Right cardiac atrium (tissue), 5 donors: ENCODE data around the gene DOK5. TPM values are rescaled to one million over a fixed set of nuclear protein-coding genes. Genes with fewer than 3 reads are reported as not detected.
"Not testable (repeated sequence)": the region's sequence is repeated elsewhere in the genome, so short reads cannot be mapped to it uniquely, and the experiment has no call there.

Source experiments
- ATAC-seq, 2 donors: fragments of 200-7000 bp; cut with Tn5 transposase; one replicate each; pipeline versions ENCODE4 v1.8.0 to v1.9.1; 2020; ENCODE audit warnings: moderate library complexity in 2 of 2, mild to moderate bottlenecking in 1 of 2
- DNase-seq, 3 donors: peaks; one replicate each; pipeline ENCODE4 v3.0.0-alpha.2; 2020
- H3K27ac ChIP-seq: one replicate; pipeline ENCODE4 v1.5.1; 2013; ENCODE audit warnings: mild to moderate bottlenecking, low read length, control low read depth, moderate library complexity
- H3K27me3 ChIP-seq: one replicate; pipeline ENCODE4 v1.6.1; 2013; ENCODE audit not compliant: control insufficient read depth, insufficient read depth
- H3K4me1 ChIP-seq: one replicate; pipeline ENCODE4 v1.6.1; 2013; ENCODE audit warnings: low read length; ENCODE audit not compliant: control insufficient read depth, insufficient read depth
- H3K4me3 ChIP-seq: one replicate; pipeline ENCODE4 v1.5.1; 2013; ENCODE audit warnings: low read length, control low read depth
- H3K9me3 ChIP-seq: one replicate; pipeline ENCODE4 v1.6.1; 2013; ENCODE audit warnings: low read length; ENCODE audit not compliant: control insufficient read depth
- WGBS: extraction: QIAGEN DNeasy Blood & Tissue Kit; methylation state at CpG from one replicate; pipeline ENCODE4 v1.1.7; 2013; 5-methylcytosine and 5-hydroxymethylcytosine counted together
- intact Hi-C, 4 donors: fragments of 100-400 bp; cut with DNase I; formaldehyde crosslinking; loops; one replicate each; pipeline versions ENCODE4 v1.11.0 to v1.14.0; 2022 to 2023
- long read RNA-seq, 4 donors: library from polyadenylated mRNA; unstranded; transcript quantifications; one replicate each; pipeline ENCODE4 v2.0.0, GENCODE V29; 2020 to 2021
- polyA plus RNA-seq: library from polyadenylated mRNA; stranded (reverse); fragments of 200-250 nt; gene quantifications from one replicate; pipeline ENCODE4 v1.2.3, GENCODE V29; 2013
- total RNA-seq, 4 donors: library from RNA; stranded (reverse); fragmentation: NEBNext Ultra II Directional; extraction: Animal tissue kit (Norgen Biotek cat#: 25700); gene quantifications; one replicate each; pipeline ENCODE4 v1.2.1, GENCODE V29; 2021
- donor health status: healthy with polysubstance abuse.
- donor health status: DM: no; HTN: yes; CAD: no.
- donor health status: DM: no; HTN: no; CAD: no.
- donor health status: DM: no; HTN: yes; CAD: no; lungs with severe emphysema.
- donor health status: DM: yes; HTN: yes; CAD: no.

DOK5 gene
- 10 to 100 TPM; 10.6 to 20.2 (median 16.6) TPM for total RNA-seq
- 12.9 TPM for polyA plus RNA-seq
- long read RNA-seq, donor 1, transcript DOK5-201 (8 exons, 1,963 nt): major isoform, 31 of 35 reads
- long read RNA-seq, donor 1, partial matches to known transcripts: 3 of 35 reads
- long read RNA-seq, donor 1, other reads (novel, unspliced or antisense): 1 of 35 reads
- long read RNA-seq, donor 2, transcript DOK5-201 (8 exons, 1,963 nt): major isoform, 29 of 31 reads
- long read RNA-seq, donor 2, partial matches to known transcripts: 1 of 31 reads
- long read RNA-seq, donor 2, other reads (novel, unspliced or antisense): 0 of 31 reads
- long read RNA-seq, donor 3, transcript DOK5-201 (8 exons, 1,963 nt): major isoform, 91 of 109 reads
- long read RNA-seq, donor 3, partial matches to known transcripts: 5 of 109 reads
- long read RNA-seq, donor 3, other reads (novel, unspliced or antisense): 13 of 109 reads
- long read RNA-seq, donor 4, transcript DOK5-201 (8 exons, 1,963 nt): major isoform, 34 of 39 reads
- long read RNA-seq, donor 4, partial matches to known transcripts: 2 of 39 reads
- long read RNA-seq, donor 4, other reads (novel, unspliced or antisense): 3 of 39 reads

DNA sequence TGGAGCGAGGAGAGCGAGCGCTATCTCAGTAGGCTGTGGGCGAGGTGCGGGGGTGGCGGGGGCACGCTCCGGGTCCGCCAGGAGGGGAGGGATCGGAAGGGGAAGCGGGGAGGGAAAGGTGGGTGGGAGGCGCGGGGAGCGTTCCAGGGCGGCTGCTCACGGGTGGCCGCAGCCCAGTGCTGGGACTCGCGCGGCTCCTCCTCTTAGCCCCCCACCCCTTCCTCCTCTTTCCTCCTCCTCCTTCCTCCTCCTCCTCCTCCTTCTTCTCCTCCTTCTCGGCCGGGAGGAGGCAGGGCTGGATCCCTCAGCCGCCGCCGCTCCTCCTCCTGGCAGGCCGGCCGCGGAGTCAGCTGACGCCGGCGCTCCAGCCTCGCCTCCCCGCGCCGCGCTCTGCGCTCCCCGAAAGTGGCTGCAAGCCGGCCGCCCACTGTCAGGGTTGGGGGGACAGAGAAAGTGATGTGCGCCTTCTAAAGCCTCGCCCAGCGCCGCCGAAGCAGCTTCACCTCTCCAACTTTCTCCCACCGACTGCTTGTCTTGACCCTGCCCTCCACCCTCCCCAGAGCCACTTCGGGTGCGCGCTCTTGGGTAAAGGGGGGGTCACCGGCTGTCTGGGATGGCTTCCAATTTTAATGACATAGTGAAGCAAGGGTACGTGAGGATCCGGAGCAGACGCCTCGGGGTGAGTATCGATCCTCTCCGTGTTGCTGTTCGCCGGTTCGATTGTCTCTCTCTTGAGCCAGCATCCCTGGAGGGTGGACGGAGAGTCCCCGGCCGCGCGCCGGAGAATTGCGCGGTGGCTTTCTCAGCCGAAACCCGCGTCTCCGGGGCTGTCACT, at the start of gene DOK5:
DOK5 (plus strand) TSS at position 260 of the 835 bp plus-strand sequence; CDS start at position 614, 354 bp downstream.
- peak; percentile 75 to 89 (median 86) for DNase-seq
- H3K9me3 ChIP-seq: no peaks in the 10 kb centered on the region
- WGBS: under 1% methylated on average over 71 of the region's 71 CpGs
- ATAC-seq: peak; percentile 95
- peak within 1 kb of the TSS; percentile 77 for H3K4me3 ChIP-seq
- no peaks in the 10 kb centered on the region for H3K27me3 ChIP-seq
- H3K4me1 ChIP-seq: no peaks in the 10 kb centered on the region
- H3K27ac ChIP-seq: no peak within 1 kb of the TSS
- intact Hi-C loops: loop anchor here in 1 of 4 donors (10.0 kb wide), 1 partner anchor 149 kb away; no protein-coding TSS in a partner anchor

GRCh38 chr20:54429364-54429763, 46.0 kb upstream of the DOK5 start:
- Histone ChIP-seq H3K9me3 (no peaks in the 10 kb centered on the region), H3K27ac (no peak overlapping the region), H3K4me1 (no peaks in the 10 kb centered on the region), H3K27me3 (no peaks in the 10 kb centered on the region), H3K4me3 (no peak overlapping the region)
- ATAC-seq (no peak), DNase-seq (no peak)
- intact Hi-C loops: no loop called here
- 80% methylated on average over 7 of the region's 7 CpGs for WGBS

DNA sequence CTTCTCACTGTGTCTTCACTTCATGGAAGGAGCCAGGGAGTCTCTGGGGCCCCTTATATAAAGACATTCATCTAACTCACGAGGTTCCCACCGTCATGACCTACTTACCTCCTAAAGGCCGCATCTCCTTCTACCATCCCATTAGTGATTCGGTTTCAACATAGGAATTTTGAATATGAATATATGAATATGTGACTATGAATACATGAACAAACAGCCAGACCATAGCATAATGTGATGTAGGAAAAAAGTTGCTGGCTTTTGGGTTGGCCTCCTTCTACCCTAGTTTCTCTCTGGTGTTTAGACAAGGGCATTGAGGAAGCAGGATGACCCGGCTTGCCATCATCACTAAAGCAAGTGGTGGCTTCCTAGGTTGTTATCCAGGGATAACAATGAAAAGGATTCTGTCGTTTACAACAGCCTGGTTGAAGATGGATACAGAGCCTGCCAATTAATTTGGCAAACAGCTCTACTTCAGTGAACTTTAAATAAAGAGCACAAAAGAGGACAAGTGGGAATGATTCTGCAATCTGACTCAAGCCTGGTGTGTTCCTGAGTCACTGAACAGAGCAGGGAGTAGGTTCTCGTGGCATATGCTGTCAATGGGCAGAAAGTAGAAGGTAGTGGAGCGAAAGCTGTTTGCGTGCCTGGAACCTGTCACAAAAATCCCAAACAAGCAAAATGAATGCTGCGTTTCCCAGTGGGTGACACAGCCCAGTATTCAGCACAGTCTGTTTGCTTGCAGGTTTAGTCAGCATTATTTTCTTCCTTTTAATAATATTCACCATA, 44.0 kb upstream of the DOK5 start:
- no peaks in the 10 kb centered on the region for H3K27me3 ChIP-seq

GRCh38 chr20:54432966-54433365, 42.4 kb upstream of the DOK5 start:
- no peaks in the 10 kb centered on the region for H3K4me1 ChIP-seq
- no peak for ATAC-seq
- 96% methylated on average over 1 of the region's 1 CpG for WGBS

More for the DNA sequence above, 44.0 kb upstream of the DOK5 start:
- H3K4me3 ChIP-seq: no peak overlapping the region
- no peaks in the 10 kb centered on the region for H3K4me1 ChIP-seq
- DNase-seq: no peak
- intact Hi-C loops: no loop called here
- peak in 1 of 2 donors; percentile 34 for ATAC-seq
- H3K9me3 ChIP-seq: no peaks in the 10 kb centered on the region
- 72% methylated on average over 10 of the region's 10 CpGs for WGBS
- H3K27ac ChIP-seq: no peak overlapping the region

GRCh38 chr20:54433636-54434035, 41.8 kb upstream of the DOK5 start:
- Histone ChIP-seq H3K27ac (no peak overlapping the region), H3K27me3 (no peaks in the 10 kb centered on the region), H3K4me1 (no peaks in the 10 kb centered on the region), H3K4me3 (no peak overlapping the region), H3K9me3 (no peaks in the 10 kb centered on the region)
- 88% methylated on average over 9 of the region's 9 CpGs for WGBS
- DNase-seq (no peak), ATAC-seq (no peak)
- intact Hi-C loops: no loop called here

More at GRCh38 chr20:54432966-54433365, 42.4 kb upstream of the DOK5 start:
- H3K9me3 ChIP-seq: no peaks in the 10 kb centered on the region
- no peak overlapping the region for H3K27ac ChIP-seq
- intact Hi-C loops: no loop called here
- no peaks in the 10 kb centered on the region for H3K27me3 ChIP-seq
- no peak overlapping the region for H3K4me3 ChIP-seq
- no peak for DNase-seq

GRCh38 chr20:54434196-54434595, 41.2 kb upstream of the DOK5 start:
- intact Hi-C loops: no loop called here
- ATAC-seq (no peak), DNase-seq (no peak)
- no peaks in the 10 kb centered on the region for H3K4me1 ChIP-seq
- 90% methylated on average over 7 of the region's 7 CpGs for WGBS
- H3K4me3 ChIP-seq: no peak overlapping the region
- H3K9me3 ChIP-seq: no peaks in the 10 kb centered on the region
- no peaks in the 10 kb centered on the region for H3K27me3 ChIP-seq
- no peak overlapping the region for H3K27ac ChIP-seq

- intact Hi-C loops: no loop called here
- no peak overlapping the region for H3K4me3 ChIP-seq
- H3K27ac ChIP-seq: no peak overlapping the region
- 92% methylated on average over 3 of the region's 3 CpGs for WGBS
- H3K9me3 ChIP-seq: no peaks in the 10 kb centered on the region
- no peaks in the 10 kb centered on the region for H3K4me1 ChIP-seq
- ATAC-seq (no peak), DNase-seq (no peak)
- H3K27me3 ChIP-seq: no peaks in the 10 kb centered on the region
These were observed 40.4 kb upstream of the DOK5 start for GRCh38 chr20:54435015-54435414.

DNA sequence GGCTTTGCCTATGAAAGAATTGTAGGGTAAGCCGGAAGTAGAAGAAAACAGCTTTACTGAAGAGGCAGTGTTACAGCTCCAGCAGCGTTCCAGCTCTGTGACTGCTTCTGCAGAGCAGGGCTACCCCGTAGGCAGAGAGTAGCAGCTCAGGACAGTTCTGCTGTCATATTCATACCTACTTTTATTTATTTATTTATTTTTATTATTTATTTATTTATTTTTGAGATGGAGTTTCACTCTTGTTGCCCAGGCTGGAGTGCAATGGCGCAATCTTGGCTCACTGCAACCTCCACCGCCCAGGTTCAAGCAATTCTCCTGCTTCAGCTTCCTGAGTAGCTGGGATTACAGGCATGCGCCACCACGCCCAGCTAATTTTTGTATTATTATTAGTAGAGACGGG, 39.0 kb upstream of the DOK5 start:
- H3K4me3 ChIP-seq, intact Hi-C loops, H3K4me1 ChIP-seq, H3K9me3 ChIP-seq, ATAC-seq, H3K27ac ChIP-seq, DNase-seq, H3K27me3 ChIP-seq: not testable (repeated sequence)
- 96% methylated on average over 8 of the region's 8 CpGs for WGBS

GRCh38 chr20:54438166-54438565, 37.2 kb upstream of the DOK5 start:
- no peak for DNase-seq
- no peak for ATAC-seq
- H3K27ac ChIP-seq: no peak overlapping the region
- H3K9me3 ChIP-seq: no peaks in the 10 kb centered on the region
- no peaks in the 10 kb centered on the region for H3K27me3 ChIP-seq
- intact Hi-C loops: no loop called here
- H3K4me3 ChIP-seq: no peak overlapping the region
- H3K4me1 ChIP-seq: no peaks in the 10 kb centered on the region
- 80% methylated on average over 5 of the region's 5 CpGs for WGBS

GRCh38 chr20:54450207-54450606, 25.2 kb upstream of the DOK5 start:
- no peaks in the 10 kb centered on the region for H3K27me3 ChIP-seq
- intact Hi-C loops: no loop called here
- WGBS: 75% methylated on average over 5 of the region's 5 CpGs
- H3K4me3 ChIP-seq: no peak overlapping the region
- H3K27ac ChIP-seq: no peak overlapping the region
- H3K4me1 ChIP-seq: no peaks in the 10 kb centered on the region
- H3K9me3 ChIP-seq: no peaks in the 10 kb centered on the region
- no peak for ATAC-seq
- no peak for DNase-seq
